Endothelial cell of umbilical vein (primary cell): Measurements from ENCODE around the gene CAMSAP1.

Experiments used
- EZH2 ChIP-seq: IDR thresholded peaks from 2 replicates; pipeline ENCODE4 v1.6.1; 2012; ENCODE audit warnings: borderline replicate concordance, low read depth, mild to moderate bottlenecking, moderate library complexity, low read length, inconsistent platforms; ENCODE audit not compliant: severe bottlenecking
- GATA2 ChIP-seq: IDR thresholded peaks from 2 replicates; pipeline ENCODE4 v1.7.0; 2011; ENCODE audit warnings: low read depth, mild to moderate bottlenecking, moderate library complexity, mixed read lengths, low read length; ENCODE audit not compliant: insufficient read length, insufficient read depth
- JUN ChIP-seq: IDR thresholded peaks from 2 replicates; pipeline ENCODE4 v1.6.1; 2011; ENCODE audit warnings: borderline replicate concordance, low read depth; ENCODE audit not compliant: insufficient read length, insufficient read depth
- MYC ChIP-seq: IDR thresholded peaks from one replicate; pipeline ENCODE4 v1.6.1; 2011; ENCODE audit warnings: mild to moderate bottlenecking, low read depth, low read length
- POLR2A ChIP-seq: IDR thresholded peaks from 2 replicates; pipeline ENCODE4 v1.6.1; 2012; ENCODE audit warnings: low read depth, mild to moderate bottlenecking, control low read depth, low read length
- POLR2AphosphoS5 ChIP-seq: IDR thresholded peaks from 2 replicates; pipeline ENCODE4 v1.6.1; 2012; ENCODE audit warnings: low read depth, mild to moderate bottlenecking, control low read depth, low read length, moderate library complexity; ENCODE audit not compliant: insufficient read depth
- TF ChIP-seq, protein P1 (sequence below), 2 donors: IDR thresholded peaks; 1 replicate in 1 of 2; 2 replicates in 1 of 2; pipeline ENCODE4 v1.5.1; 2011; ENCODE audit warnings: low read length in 2 of 2, mild to moderate bottlenecking in 2 of 2, moderate library complexity in 2 of 2, control low read depth in 1 of 2, inconsistent platforms in 1 of 2, low read depth in 1 of 2; ENCODE audit not compliant: insufficient read depth in 1 of 2; ENCODE audit errors: extremely low read depth in 1 of 2
- TF ChIP-seq, protein P2 (sequence below): IDR thresholded peaks from 2 replicates; pipeline ENCODE4 v1.6.1; 2011; ENCODE audit not compliant: insufficient read depth, insufficient read length

DNA sequence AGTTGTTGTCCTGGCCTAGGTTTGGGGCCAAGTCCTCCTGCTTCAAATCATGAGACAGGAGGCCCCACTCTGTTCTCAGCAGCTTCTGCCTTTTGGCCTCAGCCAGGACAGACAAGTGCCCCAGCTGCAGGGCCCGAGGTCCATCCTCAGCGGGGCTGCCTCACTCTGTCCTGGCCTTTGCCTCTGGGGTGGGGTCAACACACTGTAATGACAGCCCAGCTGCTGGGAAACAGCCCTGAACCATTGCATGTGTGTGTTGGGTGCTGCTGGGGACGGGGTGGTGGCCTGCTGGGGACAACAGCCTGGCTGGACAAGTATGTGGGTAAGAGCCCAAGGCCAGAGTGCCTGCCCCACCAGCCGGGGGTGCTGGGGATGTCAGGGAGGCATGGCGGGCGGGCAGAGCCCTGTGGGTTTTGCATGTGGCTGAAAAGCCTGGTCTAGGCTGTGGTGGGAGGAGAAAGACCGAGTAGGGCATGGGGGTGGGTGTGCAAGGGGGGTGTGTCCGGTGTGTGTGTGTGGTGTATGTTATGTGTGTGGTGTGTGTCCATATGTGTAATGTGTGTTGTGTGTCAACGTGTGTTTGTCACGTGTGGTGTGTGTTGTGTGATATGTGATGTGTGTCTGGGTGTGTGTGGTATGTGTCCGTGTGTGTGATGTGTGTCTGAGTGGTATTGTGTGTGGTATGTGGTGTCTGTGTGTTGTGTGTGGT, 133.7 kb downstream of the CAMSAP1 start:
- TF ChIP-seq, protein P1, sequence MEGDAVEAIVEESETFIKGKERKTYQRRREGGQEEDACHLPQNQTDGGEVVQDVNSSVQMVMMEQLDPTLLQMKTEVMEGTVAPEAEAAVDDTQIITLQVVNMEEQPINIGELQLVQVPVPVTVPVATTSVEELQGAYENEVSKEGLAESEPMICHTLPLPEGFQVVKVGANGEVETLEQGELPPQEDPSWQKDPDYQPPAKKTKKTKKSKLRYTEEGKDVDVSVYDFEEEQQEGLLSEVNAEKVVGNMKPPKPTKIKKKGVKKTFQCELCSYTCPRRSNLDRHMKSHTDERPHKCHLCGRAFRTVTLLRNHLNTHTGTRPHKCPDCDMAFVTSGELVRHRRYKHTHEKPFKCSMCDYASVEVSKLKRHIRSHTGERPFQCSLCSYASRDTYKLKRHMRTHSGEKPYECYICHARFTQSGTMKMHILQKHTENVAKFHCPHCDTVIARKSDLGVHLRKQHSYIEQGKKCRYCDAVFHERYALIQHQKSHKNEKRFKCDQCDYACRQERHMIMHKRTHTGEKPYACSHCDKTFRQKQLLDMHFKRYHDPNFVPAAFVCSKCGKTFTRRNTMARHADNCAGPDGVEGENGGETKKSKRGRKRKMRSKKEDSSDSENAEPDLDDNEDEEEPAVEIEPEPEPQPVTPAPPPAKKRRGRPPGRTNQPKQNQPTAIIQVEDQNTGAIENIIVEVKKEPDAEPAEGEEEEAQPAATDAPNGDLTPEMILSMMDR (IDR thresholded peaks at IDR 0.05; ENCODE audit: extremely low read depth in 1 of 2, insufficient read depth in 1 of 2, low read depth in 1 of 2, low read length in 2 of 2) = no peak
- TF ChIP-seq, protein P2, sequence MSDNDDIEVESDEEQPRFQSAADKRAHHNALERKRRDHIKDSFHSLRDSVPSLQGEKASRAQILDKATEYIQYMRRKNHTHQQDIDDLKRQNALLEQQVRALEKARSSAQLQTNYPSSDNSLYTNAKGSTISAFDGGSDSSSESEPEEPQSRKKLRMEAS = no peak
- TF ChIP-seq POLR2A (no peak), JUN (no peak), POLR2AphosphoS5 (no peak), EZH2 (no peak), GATA2 (no peak), MYC (no peak)
